Fibroblast of skin of left biceps (primary cell): ENCODE results near the gene CDH16.
"Not testable (repeated sequence)": the region's sequence is repeated elsewhere in the genome, so short reads cannot be mapped to it uniquely, and the experiment has no call there.

Experiments used
- DNase-seq, 2 experiments: peaks; one replicate each; pipeline ENCODE4 v3.0.0-alpha.2; 2013; ENCODE audit warnings: low read depth in 2 of 2

Gene CDH16, protein sequence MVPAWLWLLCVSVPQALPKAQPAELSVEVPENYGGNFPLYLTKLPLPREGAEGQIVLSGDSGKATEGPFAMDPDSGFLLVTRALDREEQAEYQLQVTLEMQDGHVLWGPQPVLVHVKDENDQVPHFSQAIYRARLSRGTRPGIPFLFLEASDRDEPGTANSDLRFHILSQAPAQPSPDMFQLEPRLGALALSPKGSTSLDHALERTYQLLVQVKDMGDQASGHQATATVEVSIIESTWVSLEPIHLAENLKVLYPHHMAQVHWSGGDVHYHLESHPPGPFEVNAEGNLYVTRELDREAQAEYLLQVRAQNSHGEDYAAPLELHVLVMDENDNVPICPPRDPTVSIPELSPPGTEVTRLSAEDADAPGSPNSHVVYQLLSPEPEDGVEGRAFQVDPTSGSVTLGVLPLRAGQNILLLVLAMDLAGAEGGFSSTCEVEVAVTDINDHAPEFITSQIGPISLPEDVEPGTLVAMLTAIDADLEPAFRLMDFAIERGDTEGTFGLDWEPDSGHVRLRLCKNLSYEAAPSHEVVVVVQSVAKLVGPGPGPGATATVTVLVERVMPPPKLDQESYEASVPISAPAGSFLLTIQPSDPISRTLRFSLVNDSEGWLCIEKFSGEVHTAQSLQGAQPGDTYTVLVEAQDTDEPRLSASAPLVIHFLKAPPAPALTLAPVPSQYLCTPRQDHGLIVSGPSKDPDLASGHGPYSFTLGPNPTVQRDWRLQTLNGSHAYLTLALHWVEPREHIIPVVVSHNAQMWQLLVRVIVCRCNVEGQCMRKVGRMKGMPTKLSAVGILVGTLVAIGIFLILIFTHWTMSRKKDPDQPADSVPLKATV

DNA sequence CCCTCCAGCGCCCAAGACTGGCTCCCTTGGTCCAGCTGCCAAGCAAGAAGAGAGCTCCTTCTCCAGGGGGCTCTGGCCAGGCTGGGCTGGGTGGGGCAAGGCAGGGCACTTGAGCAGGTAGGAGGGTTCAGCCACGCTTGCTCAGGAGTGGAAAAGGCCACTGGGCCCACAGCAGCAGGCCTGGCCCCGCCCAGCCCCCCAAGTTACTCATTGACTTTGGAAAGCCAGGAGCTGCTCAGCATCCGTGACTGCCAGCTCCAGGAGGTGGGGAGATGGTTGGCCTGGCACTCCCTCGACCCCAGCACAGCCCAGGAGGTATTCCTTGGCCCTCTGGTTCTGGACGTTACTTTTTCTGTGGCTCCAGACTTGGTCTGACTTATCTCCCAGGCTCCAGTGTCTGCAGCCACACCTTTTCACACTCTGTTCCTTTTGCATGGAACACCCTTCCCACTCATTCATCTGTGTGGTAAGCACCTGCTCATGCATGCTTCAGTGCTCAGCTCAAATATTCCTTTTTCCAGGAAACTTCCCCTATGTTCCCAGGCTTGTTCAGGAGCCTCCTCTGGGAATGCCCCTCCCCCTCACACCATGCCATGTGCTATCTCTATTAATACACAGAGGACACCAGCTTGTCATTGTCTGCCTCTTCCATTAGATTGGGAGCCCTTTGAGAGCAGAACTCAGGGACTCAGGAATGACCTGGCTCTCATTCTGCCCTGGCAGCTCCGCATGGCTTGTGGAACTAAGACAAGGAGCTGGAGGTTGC lies at the start of gene CDH16:
Gene CDH16, minus strand, starts transcription at position 83 of the 766 bp plus-strand sequence. CDS start 820 bp downstream, outside the sequence.
- no peak for DNase-seq

DNA sequence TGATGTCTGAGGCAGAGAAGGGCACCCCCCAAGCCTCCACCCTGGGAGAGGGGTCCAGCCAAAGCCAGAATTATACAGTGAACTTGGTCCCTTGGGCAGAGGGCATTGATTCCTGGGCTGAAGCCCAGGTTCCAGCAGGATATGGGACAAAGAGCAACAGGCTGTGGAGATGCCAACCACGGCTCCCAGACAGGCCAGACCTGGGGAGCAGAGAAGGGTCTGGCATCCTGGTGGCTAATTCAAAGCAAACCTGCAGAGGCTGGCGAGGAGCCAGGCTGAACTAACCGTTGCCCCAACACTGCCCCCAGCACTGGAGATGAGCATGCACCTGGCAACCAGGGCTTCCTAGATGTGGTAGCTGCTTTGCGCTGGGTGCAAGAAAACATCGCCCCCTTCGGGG lies 45.4 kb upstream of the CDH16 start:
- DNase-seq = no peak

DNA sequence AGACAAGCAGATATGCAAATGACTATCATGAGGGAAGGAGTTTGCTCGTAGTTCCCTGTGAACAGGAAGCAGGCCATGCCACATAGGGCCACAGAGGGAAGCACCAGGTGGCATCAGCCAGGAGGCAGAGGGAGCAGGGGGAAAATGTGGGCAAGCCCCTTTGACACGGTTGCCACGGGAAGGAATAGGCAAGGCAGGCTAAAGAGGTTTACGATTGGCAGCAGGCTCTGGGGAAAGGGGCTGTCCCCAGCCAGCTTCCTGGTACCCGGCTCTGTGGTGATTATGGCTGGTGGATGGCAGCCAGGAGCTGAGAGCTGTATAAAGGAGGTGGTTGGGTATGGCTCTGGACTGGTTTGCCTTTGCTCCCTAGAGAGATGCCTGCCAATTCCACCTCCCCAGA lies 43.2 kb upstream of the CDH16 start:
- DNase-seq = no peak

DNA sequence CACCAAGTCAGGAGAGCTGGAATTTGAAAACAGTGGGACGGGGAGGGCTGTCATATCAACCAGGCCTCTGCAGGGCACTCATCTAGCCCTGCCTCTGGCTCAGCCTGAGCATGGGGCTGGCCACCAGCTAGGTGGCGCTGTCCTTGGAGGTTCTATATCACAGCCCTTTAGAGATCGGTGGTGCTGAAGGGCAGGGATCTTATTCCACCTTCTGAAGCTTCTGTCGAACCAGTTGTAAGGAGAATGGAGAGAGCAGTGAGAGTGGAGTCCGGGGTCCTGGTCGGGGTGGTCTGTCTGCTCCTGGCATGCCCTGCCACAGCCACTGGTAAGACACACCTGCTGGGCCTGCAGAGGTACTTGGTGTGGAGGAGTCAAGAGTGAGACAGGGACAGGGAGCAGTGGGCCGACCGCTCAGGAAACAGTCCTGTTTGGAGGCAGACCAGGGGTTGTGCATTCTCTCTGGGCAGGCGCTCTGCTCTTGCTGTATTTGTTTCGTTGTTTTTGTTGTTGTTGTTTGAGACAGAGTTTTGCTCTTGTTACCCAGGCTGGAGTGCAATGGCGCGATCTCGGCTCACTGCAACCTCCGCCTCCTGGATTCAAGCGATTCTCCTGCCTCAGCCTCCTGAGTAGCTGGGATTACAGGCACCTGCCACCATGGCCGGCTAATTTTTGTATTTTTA lies 42.5 kb upstream of the CDH16 start, which contains the start of gene CES3:
Gene CES3, plus strand, starts transcription at position 202 of the 680 bp plus-strand sequence. Its CDS starts 42 bp downstream, at position 244.
- peak; percentile 8 to 20 for DNase-seq

DNA sequence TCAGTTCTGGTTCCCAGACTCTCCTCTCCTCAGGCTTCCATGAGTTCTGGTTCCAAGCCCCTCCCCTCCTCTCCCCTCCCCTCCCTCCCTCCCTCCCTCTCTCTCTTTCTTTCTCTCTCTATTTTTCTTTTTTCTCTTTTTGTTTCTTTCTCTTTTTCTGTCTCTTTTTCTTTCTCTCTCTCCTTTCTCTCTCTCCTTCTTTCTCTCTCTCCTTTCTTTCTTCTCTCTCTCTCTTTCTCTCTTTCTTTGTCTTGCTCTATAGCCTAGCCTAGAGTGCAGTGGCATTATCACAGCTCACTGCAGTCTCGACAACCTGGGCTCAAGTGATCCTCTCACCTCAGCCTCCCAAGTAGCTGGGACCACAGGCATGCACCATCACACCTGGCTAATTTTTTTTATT lies 41.6 kb upstream of the CDH16 start:
- no peak for DNase-seq

DNA sequence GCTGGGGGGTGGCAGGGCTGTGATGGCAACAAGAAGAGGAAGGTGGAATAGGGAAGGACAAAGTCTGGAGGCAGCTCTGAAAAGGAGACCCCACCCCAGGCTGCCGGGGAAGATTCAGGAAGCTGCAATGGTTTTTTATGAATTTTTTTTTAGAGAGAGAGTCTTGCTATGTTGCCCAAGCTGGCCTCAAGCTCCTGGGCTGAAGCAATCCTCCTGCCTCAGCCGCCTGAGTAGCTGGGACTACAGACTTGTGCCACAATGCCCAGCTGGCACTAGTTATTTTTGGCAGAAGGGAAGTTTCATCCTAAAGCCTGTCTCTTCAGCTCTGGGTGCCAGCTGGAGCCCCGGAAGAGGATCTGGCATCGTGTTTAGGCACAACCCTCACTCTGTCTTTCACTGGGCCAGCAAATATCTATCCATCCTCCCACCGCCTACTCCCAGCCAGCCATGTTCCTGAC lies 41.0 kb upstream of the CDH16 start:
- no peak for DNase-seq

DNA sequence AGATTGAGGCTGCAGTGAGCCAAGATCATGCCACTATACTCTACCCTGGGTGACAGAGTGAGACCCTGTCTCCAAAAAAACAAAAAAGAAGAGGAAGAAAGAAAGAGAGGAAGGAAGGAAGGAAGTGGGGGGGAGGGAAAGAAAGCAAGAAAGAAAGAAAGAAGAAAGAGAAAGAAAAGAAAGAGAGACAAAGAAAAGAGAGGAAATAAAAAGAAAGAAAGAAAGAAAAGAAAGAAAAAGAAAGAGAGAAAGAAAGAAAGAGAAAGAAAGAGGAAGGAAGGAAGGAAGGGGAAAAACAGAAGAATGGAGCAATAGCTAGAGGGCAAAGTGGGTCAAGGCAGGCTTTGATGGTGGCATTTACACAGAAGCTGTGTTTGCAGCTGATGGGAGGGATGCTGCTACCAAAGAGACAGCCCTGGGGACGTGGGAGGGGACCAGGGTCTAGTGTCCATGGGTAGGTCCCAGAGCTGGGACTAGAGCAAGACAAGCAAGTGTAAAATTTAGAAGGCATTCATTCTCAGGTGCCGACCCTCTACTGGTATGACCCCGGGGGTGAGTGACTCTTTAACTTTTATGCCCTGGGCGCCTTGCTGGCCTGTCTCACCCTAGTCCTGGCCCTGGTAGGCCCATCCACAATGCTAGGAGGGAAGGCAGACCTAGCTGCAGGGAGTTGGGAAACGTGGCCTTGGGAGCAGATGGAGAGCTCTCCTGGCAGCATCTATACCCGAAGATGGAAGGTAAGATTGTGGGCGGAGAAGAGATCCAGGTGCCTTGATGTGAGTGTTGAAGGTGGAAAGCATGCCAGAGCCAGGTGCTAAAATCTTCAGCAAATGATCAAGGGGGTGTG lies 40.4 kb upstream of the CDH16 start:
- DNase-seq = no peak

DNA sequence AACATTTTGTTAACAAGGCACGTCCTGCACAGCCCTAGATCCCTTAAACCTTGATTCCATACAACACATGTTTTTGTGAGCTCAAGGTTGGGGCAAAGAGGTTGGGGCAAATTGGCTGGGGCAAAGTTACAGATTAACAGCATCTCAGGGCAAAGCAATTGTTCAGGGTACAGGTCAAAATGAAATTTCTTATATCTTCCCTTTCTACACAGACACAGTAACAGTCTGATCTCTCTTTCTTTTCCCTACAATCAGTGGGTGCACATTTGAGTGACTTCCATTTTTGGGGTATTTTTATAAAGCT lies 37.4 kb upstream of the CDH16 start:
- not testable (repeated sequence) for DNase-seq

DNA sequence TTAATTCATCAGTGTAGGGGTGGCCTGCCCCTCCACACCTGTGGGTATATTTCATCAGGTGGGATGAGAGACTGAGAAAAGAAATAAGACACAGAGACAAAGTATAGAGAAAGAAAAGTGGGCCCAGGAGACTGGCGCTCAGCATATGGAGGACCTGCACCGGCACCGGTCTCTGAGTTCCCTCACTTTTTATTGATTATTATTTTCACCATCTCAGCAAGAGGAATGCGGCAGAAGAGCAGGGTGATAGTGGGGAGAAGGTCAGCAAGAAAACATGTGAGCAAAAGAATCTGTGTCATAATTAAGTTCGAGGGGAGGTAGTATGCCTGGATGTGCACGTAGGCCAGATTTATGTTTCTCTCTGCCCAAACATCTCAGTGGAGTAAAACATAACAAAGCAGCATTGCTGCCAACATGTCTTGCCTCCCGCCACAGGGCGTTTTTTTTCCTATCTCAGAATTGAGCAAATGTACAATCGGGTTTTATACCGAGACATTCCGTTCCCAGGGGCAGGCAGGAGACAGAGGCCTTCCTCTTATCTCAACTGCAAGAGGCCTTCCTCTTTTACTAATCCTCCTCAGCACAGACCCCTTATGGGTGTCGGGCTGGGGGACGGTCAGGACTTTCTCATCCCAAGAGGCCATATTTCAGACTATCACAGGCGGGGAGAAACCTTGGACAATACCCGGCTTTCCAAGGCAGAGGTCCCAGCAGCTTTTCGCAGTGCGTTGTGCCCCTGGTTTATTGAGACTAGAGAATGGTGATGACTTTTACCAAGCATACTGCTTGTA lies 36.9 kb upstream of the CDH16 start:
- DNase-seq = not testable (repeated sequence)

DNA sequence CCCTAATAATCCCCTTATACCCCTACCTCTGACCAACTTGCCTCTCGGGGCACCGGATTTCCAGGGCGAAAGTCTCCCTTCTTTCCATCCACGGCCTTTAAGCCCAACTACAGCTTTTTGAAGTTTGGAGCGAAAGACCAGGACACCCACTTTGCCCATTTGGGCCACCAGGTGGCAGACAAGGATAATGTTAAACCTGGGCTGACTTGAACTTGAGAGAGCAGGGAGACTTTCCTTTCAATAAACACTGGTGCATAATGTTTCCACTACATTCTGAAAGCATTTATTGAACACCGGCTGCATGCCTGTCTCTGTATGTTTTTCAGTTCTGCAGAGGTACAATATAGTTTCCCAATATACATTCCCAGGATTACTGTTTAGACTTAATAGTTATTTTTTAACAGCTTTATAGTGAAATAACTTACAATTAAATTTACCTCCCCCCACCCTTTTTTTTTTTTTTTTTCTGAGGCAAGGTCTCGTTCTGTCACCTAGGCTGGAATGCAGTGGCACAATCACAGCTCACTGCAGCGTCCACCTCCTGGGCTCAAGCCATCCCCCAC lies 35.5 kb upstream of the CDH16 start:
- DNase-seq = peak; percentile 15 to 29

DNA sequence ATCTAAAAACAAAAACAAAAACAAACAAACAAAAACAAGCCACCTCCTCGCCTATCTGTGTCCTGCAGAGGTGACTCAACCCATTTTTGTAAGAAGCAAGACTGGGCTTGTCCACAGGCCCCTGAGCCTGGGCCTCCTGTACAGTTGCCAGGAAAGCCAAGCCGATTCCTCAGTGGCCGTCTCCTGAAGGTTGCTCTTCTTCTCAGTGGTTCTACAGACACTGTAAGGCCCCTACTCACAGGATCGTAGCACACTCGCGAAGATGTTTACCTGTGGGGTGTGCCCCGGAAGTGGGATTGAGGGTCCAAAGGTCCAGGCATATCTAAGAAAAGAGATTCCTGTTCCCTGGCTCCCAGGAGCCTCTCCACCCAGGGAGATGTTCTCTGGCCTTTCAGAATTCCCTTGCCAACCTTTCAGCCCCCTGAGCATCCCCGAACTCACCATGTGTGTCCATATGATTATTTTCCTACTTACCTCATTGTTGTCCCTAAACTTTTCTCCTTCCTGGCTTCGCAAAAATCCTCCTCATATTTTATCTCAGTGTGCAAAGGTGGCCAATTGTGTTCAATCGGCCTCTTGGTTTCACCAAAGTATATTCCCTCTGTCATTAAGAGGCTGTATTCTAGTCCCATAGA lies 34.9 kb upstream of the CDH16 start:
- DNase-seq = no peak

DNA sequence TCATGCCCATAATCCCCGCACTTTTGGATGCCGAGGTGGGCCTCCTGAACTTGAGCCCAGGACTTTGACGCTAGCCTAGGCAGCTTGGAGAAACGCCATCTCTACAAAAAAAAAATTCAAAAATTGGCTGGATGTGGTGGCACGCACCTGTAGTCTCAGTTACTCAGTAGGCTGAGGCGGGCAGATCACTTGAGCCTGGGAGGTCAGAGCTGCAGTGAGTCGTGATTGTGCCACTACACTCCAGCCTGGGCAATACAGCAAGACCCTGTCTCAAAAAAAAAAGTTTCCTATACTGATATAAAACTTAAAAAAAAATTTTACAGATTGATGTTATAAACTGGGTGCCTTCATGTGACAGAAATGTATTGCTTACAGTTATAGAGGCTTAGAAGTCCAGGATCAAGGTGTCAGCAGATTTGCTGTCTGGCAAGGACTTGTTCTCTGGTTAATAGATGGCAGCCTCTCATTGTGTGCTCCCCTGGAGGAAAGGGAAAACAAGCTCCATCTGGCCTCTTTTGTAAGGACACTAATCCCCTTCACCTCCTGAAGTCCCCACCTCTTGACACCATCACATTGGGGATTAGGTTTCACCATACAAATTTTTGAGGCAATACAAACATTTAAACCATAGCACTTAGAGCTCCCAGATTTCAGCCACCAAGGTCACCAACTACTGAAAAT lies 33.9 kb upstream of the CDH16 start:
- no peak for DNase-seq

DNA sequence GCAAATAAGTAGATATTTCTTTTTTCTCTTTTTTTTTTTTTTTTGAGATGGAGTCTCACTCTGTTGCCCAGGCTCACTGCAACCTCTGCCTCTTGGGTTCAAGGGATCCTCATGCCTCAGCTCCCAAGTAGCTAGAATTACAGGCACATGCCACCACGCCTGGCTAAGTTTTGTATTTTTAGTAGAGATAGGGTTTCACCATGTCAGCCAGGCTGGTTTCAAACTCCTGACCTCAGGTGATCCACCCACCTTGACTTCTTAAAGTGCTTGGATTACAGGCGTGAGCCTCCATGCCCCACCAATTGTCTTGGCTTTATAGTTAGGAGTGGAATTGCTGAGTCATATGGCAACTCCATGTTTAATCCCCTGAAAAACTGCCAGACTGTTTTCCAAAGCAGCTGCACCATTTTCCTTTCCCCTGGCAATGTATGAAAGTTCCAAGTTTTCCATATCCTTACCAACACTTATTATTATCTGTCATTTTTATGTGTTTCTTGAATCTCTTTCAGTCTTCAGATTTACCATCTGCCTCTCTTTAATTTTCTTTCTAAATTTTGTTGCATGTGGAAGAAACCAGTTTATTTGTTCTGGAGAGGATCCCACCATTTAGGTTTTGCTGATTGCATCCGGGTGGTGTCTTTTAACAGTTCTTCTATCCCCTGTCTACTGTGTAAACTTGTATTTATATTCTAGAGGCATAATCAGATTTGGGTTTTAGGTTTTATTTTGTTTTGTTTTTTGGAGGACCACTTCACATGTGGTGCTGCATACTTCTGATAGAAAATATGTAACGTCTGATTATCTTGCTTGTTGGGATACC lies 32.5 kb upstream of the CDH16 start:
- no peak for DNase-seq

DNA sequence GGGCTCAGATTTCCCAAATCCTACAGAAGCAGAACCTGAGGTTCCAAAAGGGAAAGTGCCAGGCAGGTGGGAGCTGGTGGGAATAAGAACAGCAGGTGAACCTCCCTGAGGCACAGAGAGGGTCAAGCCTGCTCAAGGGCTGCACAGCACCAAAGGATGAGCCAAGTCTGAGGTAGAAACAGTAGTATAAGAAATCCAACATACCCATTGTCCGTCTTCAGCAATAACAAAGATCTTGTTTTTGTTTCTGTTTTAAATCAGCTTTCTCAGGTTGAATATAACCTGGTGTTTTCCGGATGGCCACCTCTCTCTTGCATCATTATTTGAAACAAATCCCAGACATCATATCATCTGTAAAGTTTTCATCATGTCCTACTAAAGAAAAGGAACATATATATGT lies 31.8 kb upstream of the CDH16 start:
- DNase-seq = no peak

DNA sequence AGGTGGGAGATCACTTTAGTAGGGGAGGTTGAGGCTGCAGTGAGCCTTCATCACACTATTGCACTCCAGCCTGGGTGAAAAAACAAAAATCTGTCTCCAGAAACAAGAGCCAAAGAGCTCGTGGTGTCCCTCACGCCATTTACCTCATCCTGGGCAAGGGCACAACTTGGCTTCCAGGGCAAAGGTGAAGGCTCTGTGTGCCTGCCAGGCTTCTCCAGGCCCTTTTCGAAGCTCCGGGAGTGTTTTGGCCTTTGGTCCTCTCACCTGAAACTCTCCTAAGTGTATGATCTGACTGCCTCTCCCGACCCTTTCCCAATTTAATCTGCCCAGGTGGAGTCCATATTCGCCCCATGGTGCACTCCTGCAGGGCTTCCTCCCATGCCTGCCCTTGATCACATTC lies 30.8 kb upstream of the CDH16 start:
- DNase-seq = no peak

DNA sequence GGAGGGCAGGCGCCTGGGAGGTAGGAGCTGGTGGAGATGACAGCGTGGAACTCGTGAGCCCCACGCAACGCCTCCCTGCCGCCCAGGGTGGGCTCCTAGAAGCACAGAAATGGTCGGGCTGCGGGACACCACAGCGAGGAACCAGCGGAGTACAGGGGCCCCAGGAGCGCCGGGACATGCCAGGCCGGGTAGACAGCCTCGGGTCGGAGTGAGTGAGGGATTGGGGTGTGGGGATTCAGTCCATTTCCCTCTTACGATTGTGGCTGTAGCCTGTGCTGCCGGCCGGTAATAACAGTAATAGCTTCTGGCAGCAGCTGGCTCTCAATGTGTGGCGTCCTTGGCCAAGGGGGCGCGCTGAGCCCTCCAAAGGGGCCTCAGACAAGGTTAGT lies 30.1 kb upstream of the CDH16 start:
- no peak for DNase-seq

DNA sequence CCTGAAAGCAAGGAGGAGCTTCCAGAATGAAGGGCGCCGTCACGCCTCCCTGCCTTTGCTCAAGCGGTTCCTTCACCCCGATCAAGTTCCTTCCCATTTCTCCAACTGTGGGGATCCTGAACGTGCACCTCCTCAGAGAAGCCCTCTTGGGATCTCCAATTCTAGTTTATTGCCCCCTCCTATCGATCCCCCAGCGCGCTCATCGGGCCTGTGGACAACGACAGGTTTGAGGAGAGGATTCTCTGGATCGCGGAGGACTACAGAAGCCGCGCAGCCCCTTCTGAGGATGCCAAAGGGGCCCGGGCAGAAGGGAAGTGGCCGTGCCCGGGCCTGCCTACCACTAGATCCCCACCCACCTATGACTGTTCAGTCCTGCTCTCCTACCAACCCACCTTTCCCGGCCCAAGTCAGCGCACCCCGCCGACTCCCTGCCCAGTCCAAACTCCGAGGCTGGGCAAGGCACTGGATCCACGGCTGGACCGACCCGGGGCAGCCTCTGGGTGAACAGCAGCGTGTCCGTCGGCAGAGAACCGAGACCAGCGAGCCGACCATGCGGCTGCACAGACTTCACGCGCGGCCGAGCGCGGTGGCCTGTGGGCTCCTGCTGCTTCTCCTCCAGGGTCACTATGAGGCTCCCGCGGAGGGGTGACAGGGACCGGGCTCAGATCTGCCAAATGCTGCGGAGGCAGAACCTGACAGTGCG lies 29.6 kb upstream of the CDH16 start:
- no peak for DNase-seq
